HepG2 (cell line): ENCODE measurements around the gene GADD45A. TPM values are rescaled to one million over a fixed set of nuclear protein-coding genes. Genes with fewer than 3 reads are reported as not detected.
A peak's percentile ranks its signal among the peaks of the same experiment; 100 is the strongest.

ENCODE experiments used
- ARID5B ChIP-seq: IDR thresholded peaks from 2 replicates; pipeline ENCODE4 v1.4.0; 2020; ENCODE audit warnings: mild to moderate bottlenecking, missing genetic modification reagents
- CEBPG ChIP-seq: IDR thresholded peaks from 2 replicates; pipeline ENCODE4 v1.6.1; 2016
- HNF4A ChIP-seq: sonication (generic); formaldehyde crosslinking; IDR thresholded peaks from 2 replicates; pipeline ENCODE4 v1.4.0; 2020; ENCODE audit warnings: missing genetic modification reagents
- NRL ChIP-seq: sonication (generic); formaldehyde crosslinking; IDR thresholded peaks from 2 replicates; pipeline ENCODE4 v1.5.0; 2020; ENCODE audit warnings: missing genetic modification reagents, mild to moderate bottlenecking, moderate library complexity, borderline replicate concordance
- PBX2 ChIP-seq: IDR thresholded peaks from 2 replicates; pipeline ENCODE4 v1.6.1; 2016; ENCODE audit warnings: control low read depth
- RBFOX2 ChIP-seq: fragments of 200-400 bp; formaldehyde crosslinking; IDR thresholded peaks from 2 replicates; pipeline ENCODE4 v1.6.1; 2017; ENCODE audit warnings: low read depth, mild to moderate bottlenecking, low read length
- RXRA ChIP-seq: sonication (generic); formaldehyde crosslinking; IDR thresholded peaks from 2 replicates; pipeline ENCODE4 v1.5.1; 2020; ENCODE audit warnings: missing genetic modification reagents
- SP4 ChIP-seq: sonication (generic); formaldehyde crosslinking; IDR thresholded peaks from 2 replicates; pipeline ENCODE4 v1.8.1; 2023; ENCODE audit warnings: mild to moderate bottlenecking, missing genetic modification reagents
- TBX2 ChIP-seq: sonication (generic); formaldehyde crosslinking; IDR thresholded peaks from 2 replicates; pipeline ENCODE4 v1.5.0; 2020; ENCODE audit warnings: missing genetic modification reagents, mild to moderate bottlenecking, borderline replicate concordance
- TBX3 ChIP-seq: fragments of 450-650 bp; IDR thresholded peaks from 2 replicates; pipeline ENCODE4 v1.6.1; 2017; ENCODE audit warnings: antibody characterized with exemption, mild to moderate bottlenecking, inconsistent platforms, borderline replicate concordance
- TCF7 ChIP-seq: sonication (generic); IDR thresholded peaks from 2 replicates; pipeline ENCODE4 v1.6.1; 2016; ENCODE audit warnings: antibody characterized with exemption, low read depth
- ZNF124 ChIP-seq: sonication (generic); formaldehyde crosslinking; IDR thresholded peaks from 2 replicates; pipeline ENCODE4 v1.4.0; 2020; ENCODE audit warnings: missing genetic modification reagents
- ZNF367 ChIP-seq: sonication (generic); formaldehyde crosslinking; IDR thresholded peaks from 2 replicates; pipeline ENCODE4 v1.4.0; 2020; ENCODE audit warnings: missing genetic modification reagents, borderline replicate concordance
- ZNF530 ChIP-seq: sonication (generic); formaldehyde crosslinking; IDR thresholded peaks from 2 replicates; pipeline ENCODE4 v1.5.0; 2020; ENCODE audit warnings: low read depth, mild to moderate bottlenecking, missing genetic modification reagents
- ZNF549 ChIP-seq: sonication (generic); formaldehyde crosslinking; IDR thresholded peaks from 2 replicates; pipeline ENCODE4 v1.5.0; 2020; ENCODE audit warnings: missing genetic modification reagents
- ZNF556 ChIP-seq: sonication (generic); formaldehyde crosslinking; IDR thresholded peaks from 2 replicates; pipeline ENCODE4 v1.4.0; 2020; ENCODE audit warnings: mild to moderate bottlenecking, missing genetic modification reagents, borderline replicate concordance
- ZNF597 ChIP-seq: sonication (generic); formaldehyde crosslinking; IDR thresholded peaks from 2 replicates; pipeline ENCODE4 v1.5.0; 2020; ENCODE audit warnings: missing genetic modification reagents
- polyA plus RNA-seq, 8 experiments: library from polyadenylated mRNA; depleted of rRNA in 3 of 8; stranded (reverse) in 7 of 8; unstranded in 1 of 8; fragments of >200 nt; fragmentation: Illumina TruSeq in 4 of 8; extraction: Trizol in 4 of 8; gene quantifications; 2 replicates each; pipeline versions ENCODE4 v1.2.1 to v1.2.3, GENCODE V29; 2011 to 2016; ENCODE audit warnings: low read depth in 4 of 8, missing spikeins in 1 of 8, mixed read lengths in 1 of 8; ENCODE audit not compliant: insufficient read depth in 1 of 8
- total RNA-seq, 5 experiments: library from RNA; depleted of rRNA; stranded (reverse); fragments of >200 nt; fragmentation: Illumina TruSeq; extraction: Trizol; gene quantifications; 2 replicates each; pipeline ENCODE4 v1.2.3, GENCODE V29; 2016; ENCODE audit warnings: low read depth in 1 of 5
- TF ChIP-seq, protein P1 (sequence below): sonication (generic); formaldehyde crosslinking; IDR thresholded peaks from 2 replicates; pipeline ENCODE4 v1.8.0; 2023; ENCODE audit warnings: mild to moderate bottlenecking, missing genetic modification reagents
- TF ChIP-seq, protein P2 (sequence below): sonication (generic); formaldehyde crosslinking; IDR thresholded peaks from 2 replicates; pipeline ENCODE4 v1.4.0; 2020; ENCODE audit warnings: mild to moderate bottlenecking, missing genetic modification reagents
- TF ChIP-seq, protein P3 (sequence below): IDR thresholded peaks from 2 replicates; pipeline ENCODE4 v1.6.1; 2016

GADD45A gene
- total and polyA plus RNA-seq, 2 of the 13 experiments (the other 11 are each of a cell fraction or from before 2014, with no cell fraction given) = 33.2 to 46.2 TPM

DNA sequence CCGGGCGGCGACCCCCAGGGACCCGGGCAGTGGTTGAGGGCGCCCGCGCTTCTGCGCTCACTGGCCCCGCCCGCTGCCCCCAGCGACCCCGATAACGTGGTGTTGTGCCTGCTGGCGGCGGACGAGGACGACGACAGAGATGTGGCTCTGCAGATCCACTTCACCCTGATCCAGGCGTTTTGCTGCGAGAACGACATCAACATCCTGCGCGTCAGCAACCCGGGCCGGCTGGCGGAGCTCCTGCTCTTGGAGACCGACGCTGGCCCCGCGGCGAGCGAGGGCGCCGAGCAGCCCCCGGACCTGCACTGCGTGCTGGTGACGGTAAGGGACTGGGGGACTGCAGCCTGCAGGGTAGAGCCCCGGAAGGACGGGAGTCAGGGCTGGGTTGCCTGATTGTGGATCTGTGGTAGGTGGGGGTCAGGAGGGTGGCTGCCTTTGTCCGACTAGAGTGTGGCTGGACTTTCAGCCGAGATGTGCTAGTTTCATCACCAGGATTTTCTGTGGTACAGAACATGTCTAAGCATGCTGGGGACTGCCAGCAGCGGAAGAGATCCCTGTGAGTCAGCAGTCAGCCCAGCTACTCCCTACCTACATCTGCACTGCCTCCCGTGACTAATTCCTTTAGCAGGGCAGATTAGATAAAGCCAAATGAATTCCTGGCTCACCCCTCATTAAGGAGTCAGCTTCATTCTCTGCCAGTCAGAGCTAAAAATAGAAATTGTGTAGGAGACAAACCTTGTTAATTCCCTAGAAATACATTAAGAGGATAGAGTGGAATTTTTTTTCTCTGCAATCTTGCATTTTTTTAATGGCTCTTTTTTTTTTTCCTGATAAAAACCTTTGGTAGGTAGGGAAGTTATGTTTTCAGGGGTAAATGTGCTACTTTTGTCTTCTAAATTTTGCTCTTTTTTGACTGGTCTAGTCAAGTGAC lies 1.5 kb downstream of the GADD45A start (continued):
- TF ChIP-seq ARID5B (CRISPR knock-in tag) (peak; percentile 62), SP4 (CRISPR knock-in tag) (no peak), PBX2 (CRISPR knock-in tag) (no peak), ZNF367 (CRISPR knock-in tag) (no peak), TBX3 (peak; percentile 27; the same call in 1 of the 2 replicates), ZNF124 (peak; percentile 53; the same call in 1 of the 2 replicates), TBX2 (CRISPR knock-in tag) (peak; percentile 68), RBFOX2 (peak; percentile 94), ZNF597 (no peak), TCF7 (no peak), HNF4A (CRISPR knock-in tag) (peak; percentile 73; the same call in 1 of the 2 replicates), ZNF549 (no peak), NRL (no peak; the same call in 1 of the 2 replicates), ZNF556 (CRISPR knock-in tag) (no peak; the same call in 1 of the 2 replicates), RXRA (CRISPR knock-in tag) (peak; percentile 72; the same call in 1 of the 2 replicates), CEBPG (CRISPR knock-in tag) (peak; percentile 76), ZNF530 (CRISPR knock-in tag) (no peak)
- TF ChIP-seq, protein P1, sequence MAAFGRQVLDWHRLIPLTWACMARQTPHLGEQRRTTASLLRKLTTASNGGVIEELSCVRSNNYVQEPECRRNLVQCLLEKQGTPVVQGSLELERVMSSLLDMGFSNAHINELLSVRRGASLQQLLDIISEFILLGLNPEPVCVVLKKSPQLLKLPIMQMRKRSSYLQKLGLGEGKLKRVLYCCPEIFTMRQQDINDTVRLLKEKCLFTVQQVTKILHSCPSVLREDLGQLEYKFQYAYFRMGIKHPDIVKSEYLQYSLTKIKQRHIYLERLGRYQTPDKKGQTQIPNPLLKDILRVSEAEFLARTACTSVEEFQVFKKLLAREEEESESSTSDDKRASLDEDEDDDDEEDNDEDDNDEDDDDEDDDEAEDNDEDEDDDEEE (CRISPR knock-in tag) = no peak
- TF ChIP-seq, protein P2, sequence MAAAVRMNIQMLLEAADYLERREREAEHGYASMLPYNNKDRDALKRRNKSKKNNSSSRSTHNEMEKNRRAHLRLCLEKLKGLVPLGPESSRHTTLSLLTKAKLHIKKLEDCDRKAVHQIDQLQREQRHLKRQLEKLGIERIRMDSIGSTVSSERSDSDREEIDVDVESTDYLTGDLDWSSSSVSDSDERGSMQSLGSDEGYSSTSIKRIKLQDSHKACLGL (CRISPR knock-in tag) = peak; percentile 53; the same call in 1 of the 2 replicates
- TF ChIP-seq, protein P3, sequence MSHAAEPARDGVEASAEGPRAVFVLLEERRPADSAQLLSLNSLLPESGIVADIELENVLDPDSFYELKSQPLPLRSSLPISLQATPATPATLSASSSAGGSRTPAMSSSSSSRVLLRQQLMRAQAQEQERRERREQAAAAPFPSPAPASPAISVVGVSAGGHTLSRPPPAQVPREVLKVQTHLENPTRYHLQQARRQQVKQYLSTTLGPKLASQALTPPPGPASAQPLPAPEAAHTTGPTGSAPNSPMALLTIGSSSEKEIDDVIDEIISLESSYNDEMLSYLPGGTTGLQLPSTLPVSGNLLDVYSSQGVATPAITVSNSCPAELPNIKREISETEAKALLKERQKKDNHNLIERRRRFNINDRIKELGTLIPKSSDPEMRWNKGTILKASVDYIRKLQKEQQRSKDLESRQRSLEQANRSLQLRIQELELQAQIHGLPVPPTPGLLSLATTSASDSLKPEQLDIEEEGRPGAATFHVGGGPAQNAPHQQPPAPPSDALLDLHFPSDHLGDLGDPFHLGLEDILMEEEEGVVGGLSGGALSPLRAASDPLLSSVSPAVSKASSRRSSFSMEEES (CRISPR knock-in tag) = peak; percentile 15; the same call in 1 of the 2 replicates
